Testis (tissue), 3 donors: ENCODE results near the gene ZBTB46. TPM values are rescaled to one million over a fixed set of nuclear protein-coding genes. Genes with fewer than 3 reads are reported as not detected.

Source experiments
- DNase-seq: peaks from one replicate; pipeline ENCODE4 v3.0.0-alpha.2; 2019
- H3K27ac ChIP-seq, 2 donors: fragments of 200-600 bp; sonication (generic); one replicate each; pipeline ENCODE4 v1.5.1; 2019
- H3K27me3 ChIP-seq: fragments of 200-600 bp; sonication (generic); one replicate; pipeline ENCODE4 v1.5.1; 2019
- H3K36me3 ChIP-seq: fragments of 200-600 bp; sonication (generic); one replicate; pipeline ENCODE4 v1.5.1; 2017; ENCODE audit warnings: low read depth; ENCODE audit errors: missing control alignments
- H3K4me1 ChIP-seq: fragments of 200-600 bp; sonication (generic); one replicate; pipeline ENCODE4 v1.5.1; 2019
- H3K4me3 ChIP-seq, 2 donors: fragments of 200-600 bp; sonication (generic); one replicate each; pipeline ENCODE4 v1.5.1; 2017 to 2019
- H3K9me3 ChIP-seq: fragments of 200-600 bp; sonication (generic); one replicate; pipeline ENCODE4 v1.5.1; 2017
- POLR2A ChIP-seq: fragments of 450-650 bp; IDR thresholded peaks from one replicate; pipeline ENCODE4 v1.6.1; 2017; ENCODE audit warnings: antibody characterized with exemption, mild to moderate bottlenecking, moderate library complexity
- WGBS, 2 donors: methylation state at CpG; one replicate each; pipeline ENCODE4 v1.1.5; 2018; 5-methylcytosine and 5-hydroxymethylcytosine counted together
- intact Hi-C: fragments of 100-400 bp; cut with DNase I; formaldehyde crosslinking; loops from one replicate; pipeline ENCODE4 v1.15.1; 2023; ENCODE audit warnings: low total_unique reads
- polyA plus RNA-seq: library from polyadenylated mRNA; stranded (reverse); fragments of 350-450 nt; fragmentation: Illumina TruSeq; extraction: RNeasy Lipid Tissue Mini Kit (QIAGEN cat#74804); gene quantifications from one replicate; pipeline ENCODE4 v1.2.3, GENCODE V29; 2014; ENCODE audit warnings: low read depth, low replicate concordance; ENCODE audit not compliant: insufficient read depth
- total RNA-seq, 2 donors: library from RNA; depleted of rRNA; stranded (reverse); fragments of >200 nt; gene quantifications; one replicate each; pipeline ENCODE4 v1.2.3, GENCODE V29; 2016
- TF ChIP-seq, protein P1 (sequence below), 3 experiments: fragments of 450-650 bp in 2 of 3; fragments of 200-600 bp in 1 of 3; sonication (generic) in 1 of 3; IDR thresholded peaks; one replicate each; pipeline ENCODE4 v1.5.1; 2016 to 2019; ENCODE audit warnings: antibody characterized with exemption in 3 of 3, mild to moderate bottlenecking in 2 of 3, moderate library complexity in 1 of 3

Gene ZBTB46
- total and polyA plus RNA-seq, 3 donors from 2014 or later: 5.2 to 15.4 (median 12.5) TPM

DNA sequence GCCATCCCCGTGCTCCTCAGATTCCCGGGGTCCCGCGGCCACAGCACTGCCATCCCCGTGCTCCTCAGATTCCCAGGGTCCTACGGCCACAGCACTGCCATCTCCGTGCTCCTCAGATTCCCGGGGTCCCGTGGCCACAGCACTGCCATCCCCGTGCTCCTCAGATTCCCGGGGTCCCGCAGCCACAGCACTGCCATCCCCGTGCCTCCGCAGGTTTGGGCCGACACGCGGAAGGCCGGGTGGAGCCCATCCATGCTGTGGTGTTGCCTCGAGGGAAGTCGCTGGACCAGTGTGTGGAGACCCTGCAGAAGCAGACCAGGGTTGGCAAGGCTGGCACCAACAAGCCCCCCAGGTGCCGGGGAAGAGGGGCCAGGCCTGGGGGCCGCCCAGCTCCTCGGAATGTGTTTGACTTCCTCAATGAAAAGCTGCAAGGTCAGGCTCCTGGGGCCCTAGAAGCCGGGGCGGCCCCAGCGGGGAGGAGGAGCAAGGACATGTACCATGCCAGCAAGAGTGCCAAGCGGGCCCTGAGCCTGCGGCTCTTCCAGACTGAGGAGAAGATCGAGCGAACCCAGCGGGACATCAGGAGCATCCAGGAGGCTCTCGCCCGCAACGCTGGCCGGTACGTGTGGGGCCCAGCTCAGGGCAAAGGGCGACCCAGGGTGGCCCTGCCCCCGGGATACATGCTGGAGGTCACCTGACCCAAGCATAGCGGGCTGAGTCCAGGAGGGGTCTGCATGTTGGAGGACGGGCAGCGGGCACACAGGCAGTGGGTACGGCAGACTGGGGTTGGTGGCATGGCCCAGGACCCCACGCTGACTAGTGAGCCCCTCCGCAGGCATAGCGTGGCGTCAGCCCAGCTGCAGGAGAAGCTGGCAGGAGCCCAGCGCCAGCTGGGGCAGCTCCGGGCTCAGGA, 95.9 kb downstream of the ZBTB46 start:
- Histone ChIP-seq H3K4me3 (no peak overlapping the region), H3K27me3 (no peaks in the 10 kb centered on the region), H3K27ac (no peak overlapping the region), H3K4me1 (peaks cover 10% of the 10 kb centered on the region), H3K9me3 (no peaks in the 10 kb centered on the region), H3K36me3 (no peaks in the 10 kb centered on the region)
- no peak for DNase-seq
- WGBS, 2 donors: 90 to 93% methylated on average over 16 to 46 of the region's 48 CpGs
- intact Hi-C loops: no loop called here
- TF ChIP-seq POLR2A: no peak
- TF ChIP-seq, protein P1, sequence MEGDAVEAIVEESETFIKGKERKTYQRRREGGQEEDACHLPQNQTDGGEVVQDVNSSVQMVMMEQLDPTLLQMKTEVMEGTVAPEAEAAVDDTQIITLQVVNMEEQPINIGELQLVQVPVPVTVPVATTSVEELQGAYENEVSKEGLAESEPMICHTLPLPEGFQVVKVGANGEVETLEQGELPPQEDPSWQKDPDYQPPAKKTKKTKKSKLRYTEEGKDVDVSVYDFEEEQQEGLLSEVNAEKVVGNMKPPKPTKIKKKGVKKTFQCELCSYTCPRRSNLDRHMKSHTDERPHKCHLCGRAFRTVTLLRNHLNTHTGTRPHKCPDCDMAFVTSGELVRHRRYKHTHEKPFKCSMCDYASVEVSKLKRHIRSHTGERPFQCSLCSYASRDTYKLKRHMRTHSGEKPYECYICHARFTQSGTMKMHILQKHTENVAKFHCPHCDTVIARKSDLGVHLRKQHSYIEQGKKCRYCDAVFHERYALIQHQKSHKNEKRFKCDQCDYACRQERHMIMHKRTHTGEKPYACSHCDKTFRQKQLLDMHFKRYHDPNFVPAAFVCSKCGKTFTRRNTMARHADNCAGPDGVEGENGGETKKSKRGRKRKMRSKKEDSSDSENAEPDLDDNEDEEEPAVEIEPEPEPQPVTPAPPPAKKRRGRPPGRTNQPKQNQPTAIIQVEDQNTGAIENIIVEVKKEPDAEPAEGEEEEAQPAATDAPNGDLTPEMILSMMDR (IDR thresholded peaks at IDR 0.05): no peak

DNA sequence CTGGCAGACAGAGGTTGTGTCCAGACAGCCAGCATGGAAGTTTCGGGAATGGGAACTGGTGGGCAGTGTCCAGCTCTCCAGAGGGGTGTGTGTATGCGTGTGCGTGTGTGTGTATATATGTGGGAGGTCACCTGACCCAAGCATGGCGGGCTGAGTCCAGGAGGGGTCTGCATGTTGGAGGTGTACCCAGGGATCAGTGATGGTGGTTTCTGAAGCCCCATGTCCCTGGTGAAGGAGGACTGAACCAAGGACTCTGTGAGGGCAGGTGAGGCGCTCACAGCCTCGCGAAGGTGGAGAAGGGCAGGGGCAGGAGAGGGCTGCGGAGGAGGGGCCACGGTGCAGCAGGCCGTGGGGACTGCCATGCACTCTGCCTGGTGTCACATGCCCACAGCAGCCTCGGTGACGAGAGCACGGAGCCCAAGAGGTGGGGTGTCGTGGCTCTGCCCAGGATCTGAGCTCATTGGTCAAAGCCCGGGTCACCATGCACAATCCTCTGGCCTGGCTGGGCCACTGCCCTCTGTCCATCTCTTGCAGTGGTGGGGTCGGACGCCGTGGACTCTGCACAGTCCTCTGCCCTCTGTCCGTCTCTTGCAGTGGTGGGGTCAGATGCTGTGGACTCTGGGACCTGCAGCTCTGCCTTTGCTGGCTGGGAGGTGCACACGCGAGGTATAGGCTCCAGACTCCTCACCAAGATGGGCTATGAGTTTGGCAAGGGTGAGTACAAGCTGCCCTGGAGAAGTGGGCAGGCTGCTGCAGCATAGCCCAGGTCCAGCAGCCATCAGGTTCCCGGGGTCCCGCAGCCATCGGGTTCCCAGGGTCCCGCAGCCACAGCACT, 96.7 kb downstream of the ZBTB46 start:
- H3K27ac ChIP-seq: no peak overlapping the region
- 93 to 95% methylated on average over 16 to 25 of the region's 25 CpGs for WGBS, 2 donors
- no peaks in the 10 kb centered on the region for H3K36me3 ChIP-seq
- intact Hi-C loops: no loop called here
- no peaks in the 10 kb centered on the region for H3K27me3 ChIP-seq
- no peaks in the 10 kb centered on the region for H3K9me3 ChIP-seq
- DNase-seq: no peak
- no peak for TF ChIP-seq POLR2A
- TF ChIP-seq, protein P1 (IDR thresholded peaks at IDR 0.05): no peak
- H3K4me3 ChIP-seq: no peak overlapping the region
- H3K4me1 ChIP-seq: peaks cover 10% of the 10 kb centered on the region

DNA sequence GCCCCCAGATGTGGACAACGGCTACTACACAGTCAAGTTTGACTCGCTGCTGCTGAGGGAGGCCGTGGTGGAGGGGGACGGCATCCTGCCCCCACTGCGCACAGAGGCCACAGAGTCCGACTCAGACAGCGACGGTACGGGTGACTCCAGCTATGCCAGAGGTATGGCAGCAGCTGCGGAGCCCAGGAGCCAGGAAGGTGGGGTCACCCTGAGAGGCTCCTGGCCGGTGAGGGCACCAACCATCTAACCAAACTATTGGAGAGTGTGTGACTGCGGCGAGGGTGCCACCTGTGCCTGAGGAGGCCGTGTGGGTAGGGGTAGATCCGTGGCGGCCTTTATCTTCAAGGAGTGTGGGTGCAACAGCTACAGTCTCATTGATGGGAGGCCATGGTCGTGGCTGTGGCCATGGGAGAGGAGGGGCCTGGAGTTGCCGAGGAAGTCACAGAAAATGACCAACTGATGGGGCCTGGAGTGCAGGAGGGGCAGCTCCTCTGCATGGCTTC, 97.4 kb downstream of the ZBTB46 start:
- intact Hi-C loops: no loop called here

DNA sequence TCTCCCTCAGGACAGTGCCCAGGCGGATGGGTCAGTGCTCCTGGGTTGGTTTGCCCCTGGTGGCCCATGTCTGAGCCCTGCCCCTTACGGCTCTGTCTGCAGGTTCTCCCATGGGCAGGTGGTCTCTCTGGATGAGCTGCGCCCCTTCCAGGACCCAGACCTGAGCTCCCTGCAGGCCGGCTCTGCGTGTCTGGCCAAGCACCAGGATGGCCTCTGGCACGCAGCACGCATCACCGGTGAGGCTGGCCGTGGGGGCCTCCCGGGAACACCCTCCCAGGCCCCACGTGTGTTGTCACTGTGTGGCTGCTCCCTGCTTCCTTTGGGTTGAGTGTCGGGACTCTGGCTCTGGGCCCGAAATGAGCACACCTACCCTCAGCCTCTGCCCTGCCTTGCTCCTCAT, 97.9 kb downstream of the ZBTB46 start:
- Histone ChIP-seq H3K36me3 (no peaks in the 10 kb centered on the region), H3K27ac (no peak overlapping the region), H3K4me1 (peaks cover 11% of the 10 kb centered on the region), H3K4me3 (no peak overlapping the region), H3K27me3 (no peaks in the 10 kb centered on the region), H3K9me3 (no peaks in the 10 kb centered on the region)
- no peak for TF ChIP-seq POLR2A
- TF ChIP-seq, protein P1 (IDR thresholded peaks at IDR 0.05): no peak
- intact Hi-C loops: no loop called here
- WGBS, 2 donors: 78 to 92% methylated on average over 1 to 13 of the region's 13 CpGs
- DNase-seq: no peak

More for the DNA sequence above, 97.4 kb downstream of the ZBTB46 start:
- Histone ChIP-seq H3K36me3 (no peaks in the 10 kb centered on the region), H3K27ac (no peak overlapping the region), H3K4me3 (no peak overlapping the region), H3K4me1 (peaks cover 10% of the 10 kb centered on the region), H3K9me3 (no peaks in the 10 kb centered on the region), H3K27me3 (no peaks in the 10 kb centered on the region)
- WGBS, 2 donors: 90 to 93% methylated on average over 11 to 18 of the region's 18 CpGs
- no peak for TF ChIP-seq POLR2A
- TF ChIP-seq, protein P1 (IDR thresholded peaks at IDR 0.05): no peak
- no peak for DNase-seq
